Measurements from ENCODE around the gene ZNF785. TPM values are rescaled to one million over a fixed set of nuclear protein-coding genes. Genes with fewer than 3 reads are reported as not detected.
A peak's percentile ranks its signal among the peaks of the same experiment; 100 is the strongest.
"Not testable (repeated sequence)": the region's sequence is repeated elsewhere in the genome, so short reads cannot be mapped to it uniquely, and the experiment has no call there.

Gene ZNF785
- total RNA-seq, 4 donors from 2014 or later = 12.0 to 17.1 (median 14.9) TPM

DNA sequence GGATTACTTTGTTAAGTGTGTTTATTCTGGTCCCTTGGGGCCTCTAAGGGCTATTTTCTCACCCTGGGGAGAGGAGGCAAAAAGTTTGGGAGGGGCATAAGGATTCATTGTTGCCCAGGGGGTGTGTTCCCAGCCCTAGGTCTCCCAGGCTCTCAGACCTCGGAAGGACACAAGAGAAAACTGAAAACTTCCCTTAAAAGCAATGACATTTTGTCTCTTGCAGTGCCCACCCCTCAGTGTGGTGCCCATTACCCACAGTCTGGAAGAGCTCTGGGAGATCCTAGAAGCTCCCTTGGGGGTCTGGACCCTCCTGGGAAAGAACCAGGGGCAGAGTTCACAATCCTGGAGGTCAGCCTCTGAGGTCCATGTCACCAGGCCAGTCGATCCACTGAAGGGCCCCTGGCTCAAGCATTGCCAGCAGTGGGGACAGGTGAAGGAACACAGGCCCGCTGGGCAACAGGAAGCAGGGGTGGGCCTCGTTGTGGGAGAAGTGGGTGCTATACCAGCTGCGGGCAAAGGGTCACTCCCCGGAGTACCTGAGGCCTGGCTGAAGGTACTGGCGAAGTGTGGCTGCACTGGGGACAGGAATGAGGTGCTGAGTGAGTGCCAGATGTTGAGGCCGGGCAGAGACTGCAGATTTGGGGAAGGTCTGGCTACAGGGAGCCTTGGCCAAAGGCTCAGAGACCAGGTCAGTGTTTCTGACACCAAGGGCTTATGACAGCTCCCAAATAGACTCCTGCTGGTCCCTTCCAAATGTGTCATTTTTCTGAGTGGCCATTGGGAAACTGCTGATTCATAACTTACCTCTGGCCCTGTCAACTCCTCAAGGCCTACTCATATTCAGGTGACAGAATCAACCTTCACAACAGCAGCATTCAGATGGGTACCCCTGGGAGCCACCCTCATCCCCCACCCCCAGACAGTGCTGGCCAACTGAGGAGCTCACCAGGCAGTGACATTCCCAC lies 46.2 kb downstream of the ZNF785 start:
- 83 to 87% methylated on average over 8 of the region's 8 CpGs for WGBS, 2 donors
- H3K4me3 ChIP-seq = no peak overlapping the region
- DNase-seq (ENCODE audit: low spot score in 2 of 2) = no peak
- no peaks in the 10 kb centered on the region for H3K27me3 ChIP-seq
- H3K27ac ChIP-seq = no peak overlapping the region
- TF ChIP-seq EP300 (IDR thresholded peaks at IDR 0.05) (no peak), POLR2A (IDR thresholded peaks at IDR 0.05) (no peak)
- TF ChIP-seq, protein P1, sequence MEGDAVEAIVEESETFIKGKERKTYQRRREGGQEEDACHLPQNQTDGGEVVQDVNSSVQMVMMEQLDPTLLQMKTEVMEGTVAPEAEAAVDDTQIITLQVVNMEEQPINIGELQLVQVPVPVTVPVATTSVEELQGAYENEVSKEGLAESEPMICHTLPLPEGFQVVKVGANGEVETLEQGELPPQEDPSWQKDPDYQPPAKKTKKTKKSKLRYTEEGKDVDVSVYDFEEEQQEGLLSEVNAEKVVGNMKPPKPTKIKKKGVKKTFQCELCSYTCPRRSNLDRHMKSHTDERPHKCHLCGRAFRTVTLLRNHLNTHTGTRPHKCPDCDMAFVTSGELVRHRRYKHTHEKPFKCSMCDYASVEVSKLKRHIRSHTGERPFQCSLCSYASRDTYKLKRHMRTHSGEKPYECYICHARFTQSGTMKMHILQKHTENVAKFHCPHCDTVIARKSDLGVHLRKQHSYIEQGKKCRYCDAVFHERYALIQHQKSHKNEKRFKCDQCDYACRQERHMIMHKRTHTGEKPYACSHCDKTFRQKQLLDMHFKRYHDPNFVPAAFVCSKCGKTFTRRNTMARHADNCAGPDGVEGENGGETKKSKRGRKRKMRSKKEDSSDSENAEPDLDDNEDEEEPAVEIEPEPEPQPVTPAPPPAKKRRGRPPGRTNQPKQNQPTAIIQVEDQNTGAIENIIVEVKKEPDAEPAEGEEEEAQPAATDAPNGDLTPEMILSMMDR (IDR thresholded peaks at IDR 0.05) = no peak
- no peaks in the 10 kb centered on the region for H3K9me3 ChIP-seq
- no peaks in the 10 kb centered on the region for H3K36me3 ChIP-seq
- H3K4me1 ChIP-seq = peaks cover 0 to 19% (median 10%) of the 10 kb centered on the region in 4 donors

- H3K4me3 ChIP-seq; H3K27me3 ChIP-seq; DNase-seq (ENCODE audit: low spot score in 2 of 2); H3K9me3 ChIP-seq: not testable (repeated sequence)
- peaks cover 0 to 36% (median 15%) of the 10 kb centered on the region in 4 donors for H3K4me1 ChIP-seq
- 89 to 94% methylated on average over 13 of the region's 13 CpGs for WGBS, 2 donors
- peaks cover 0 to 19% (median 7%) of the 10 kb centered on the region in 3 donors for H3K36me3 ChIP-seq
- peak overlapping the region in 3 of 4 donors; percentile 93 to 97 (median 96) for H3K27ac ChIP-seq
Observed at GRCh38 chr16:30536391-30537024, 49.0 kb downstream of the ZNF785 start.

- peak; percentile 52 to 56 for DNase-seq (ENCODE audit: low spot score in 2 of 2)
- TF ChIP-seq, protein P1 (IDR thresholded peaks at IDR 0.05) = peak; percentile 34 to 69 (median 63)
- TF ChIP-seq EP300 (IDR thresholded peaks at IDR 0.05) = peak in 1 of 2 donors; percentile 9
- no peak for TF ChIP-seq POLR2A (IDR thresholded peaks at IDR 0.05)
- Histone ChIP-seq H3K9me3 (no peaks in the 10 kb centered on the region), H3K4me1 (peaks cover 0 to 28% (median 15%) of the 10 kb centered on the region in 4 donors), H3K4me3 (peak overlapping the region; percentile 57 to 86 (median 71)), H3K36me3 (peaks cover 0 to 26% (median 7%) of the 10 kb centered on the region in 3 donors), H3K27ac (peak overlapping the region; percentile 87 to 97 (median 94)), H3K27me3 (no peaks in the 10 kb centered on the region)
- 30 to 31% methylated on average over 12 of the region's 12 CpGs for WGBS, 2 donors
Observed at GRCh38 chr16:30535777-30536190, 49.7 kb downstream of the ZNF785 start.

DNA sequence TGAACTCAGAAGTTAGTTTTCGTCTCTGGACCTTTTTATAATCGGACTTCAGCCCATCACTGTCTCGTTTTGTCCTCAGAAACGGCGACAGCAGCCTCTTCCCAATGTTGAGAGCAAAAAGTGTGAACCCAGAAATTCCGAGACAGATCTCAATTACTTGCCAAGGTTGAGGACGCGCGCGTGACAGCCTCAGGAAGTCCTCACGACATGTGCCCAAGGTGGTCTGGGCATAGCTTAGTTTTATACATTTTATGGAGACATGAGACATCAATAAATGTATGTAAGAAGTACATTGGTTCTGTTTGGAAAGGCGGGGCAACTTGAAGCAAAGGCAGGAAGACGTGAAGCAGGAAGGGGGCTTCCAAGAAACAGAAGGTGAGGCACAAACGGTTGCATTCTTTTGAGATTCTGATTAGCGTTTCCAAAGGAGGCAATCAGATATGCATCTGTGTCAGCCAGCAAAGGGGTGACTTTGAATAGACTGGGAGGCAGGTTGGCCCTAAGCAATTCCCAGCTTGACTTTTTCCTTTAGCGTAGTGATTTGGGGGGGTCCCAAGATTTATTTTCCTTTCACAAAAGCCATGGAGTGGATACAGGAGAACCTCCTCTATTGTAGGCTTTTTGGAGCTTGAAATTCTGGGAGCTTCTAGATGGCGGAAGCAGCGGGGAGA lies 50.3 kb downstream of the ZNF785 start:
- DNase-seq (ENCODE audit: low spot score in 2 of 2) = no peak
- H3K4me1 ChIP-seq = peaks cover 0 to 28% (median 15%) of the 10 kb centered on the region in 4 donors
- H3K4me3 ChIP-seq = peak overlapping the region; percentile 57 to 86 (median 71)
- H3K36me3 ChIP-seq = peaks cover 0 to 31% (median 7%) of the 10 kb centered on the region in 3 donors
- H3K27ac ChIP-seq = peak overlapping the region; percentile 87 to 97 (median 94)
- no peaks in the 10 kb centered on the region for H3K9me3 ChIP-seq
- no peaks in the 10 kb centered on the region for H3K27me3 ChIP-seq
- WGBS, 2 donors = 2% methylated on average over 18 of the region's 18 CpGs
- TF ChIP-seq, protein P1 (IDR thresholded peaks at IDR 0.05) = no peak
- TF ChIP-seq EP300 (IDR thresholded peaks at IDR 0.05) (no peak), POLR2A (IDR thresholded peaks at IDR 0.05) (no peak)

DNA sequence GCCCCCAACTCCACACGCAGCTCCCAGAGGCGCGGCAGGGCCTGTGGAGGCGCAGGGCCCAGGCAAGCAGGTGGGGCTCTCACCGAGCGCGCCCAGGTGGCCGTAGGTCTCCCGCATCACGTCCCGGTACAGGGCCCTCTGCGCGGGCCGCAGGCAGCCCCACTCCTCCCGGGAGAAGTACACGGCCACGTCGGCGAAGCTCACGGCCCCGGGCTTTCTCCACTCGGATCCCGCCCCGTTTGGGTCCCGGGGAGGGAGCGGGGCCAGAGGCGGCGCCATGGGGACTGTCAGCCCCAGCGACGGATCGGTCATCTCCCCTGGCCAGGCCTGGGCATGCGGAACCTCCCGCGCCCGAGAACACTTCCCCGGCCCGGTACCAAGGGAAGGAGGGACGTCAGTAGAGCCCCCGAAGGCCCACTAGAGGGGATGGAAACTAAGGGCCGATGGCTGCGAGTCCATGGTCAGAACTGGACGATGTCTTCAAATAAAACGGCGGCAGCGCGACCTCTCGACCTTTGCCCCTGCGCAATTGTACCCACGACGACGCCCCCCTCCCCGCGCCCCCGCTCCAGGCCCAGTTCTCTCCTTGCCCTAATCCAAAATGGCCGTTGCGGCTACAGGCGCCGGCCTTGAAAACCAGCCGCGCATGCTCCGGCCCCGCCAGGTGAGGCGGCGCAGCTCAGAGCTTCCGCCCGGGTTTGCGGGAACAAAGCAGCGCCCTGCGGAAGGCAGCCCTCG lies 51.0 kb downstream of the ZNF785 start, which contains the start of gene ZNF747:
ZNF747 (minus strand) TSS at position 491 of the 738 bp plus-strand sequence; CDS start at position 312, 179 bp downstream.
- Histone ChIP-seq H3K4me3 (peak within 1 kb of the TSS; percentile 57 to 86 (median 71)), H3K27me3 (no peaks in the 10 kb centered on the region), H3K36me3 (peaks cover 0 to 36% (median 7%) of the 10 kb centered on the region in 3 donors), H3K27ac (peak within 1 kb of the TSS; percentile 87 to 97 (median 94)), H3K4me1 (peaks cover 0 to 28% (median 15%) of the 10 kb centered on the region in 4 donors), H3K9me3 (no peaks in the 10 kb centered on the region)
- TF ChIP-seq POLR2A (IDR thresholded peaks at IDR 0.05) (peak; percentile 24 to 55), EP300 (IDR thresholded peaks at IDR 0.05) (peak; percentile 82 to 92)
- TF ChIP-seq, protein P1 (IDR thresholded peaks at IDR 0.05) = peak in 1 of 5 experiments; percentile 48
- DNase-seq (ENCODE audit: low spot score in 2 of 2) = peak; percentile 85 to 92
- 0 to 1% methylated on average over 47 to 49 of the region's 70 CpGs for WGBS, 2 donors
